ENCODE measurements around the gene CUX1.

The CUX1 gene

GRCh38 chr7:101960985-101961708 lies 143.7 kb downstream of the CUX1 start:
- no peak for DNase-seq

DNA sequence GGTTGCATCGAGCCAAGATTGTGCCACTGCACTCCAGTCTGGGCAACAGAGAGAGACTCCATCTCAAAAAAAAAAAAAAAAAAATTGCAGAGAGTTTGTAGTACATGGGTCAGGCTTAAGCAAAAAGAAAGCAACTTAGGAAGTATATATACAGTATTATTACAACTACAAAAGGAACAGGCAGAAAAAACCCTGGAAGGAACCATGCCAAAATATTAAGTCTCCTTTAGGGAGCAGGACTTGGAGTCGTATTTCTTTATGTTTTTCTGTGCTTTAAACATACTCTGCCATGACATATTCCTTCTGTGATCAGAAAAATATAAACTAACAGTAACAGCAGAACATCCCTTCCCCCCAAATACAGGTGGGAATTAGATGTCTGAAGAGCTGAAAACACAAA lies 144.4 kb downstream of the CUX1 start:
- DNase-seq = no peak

DNA sequence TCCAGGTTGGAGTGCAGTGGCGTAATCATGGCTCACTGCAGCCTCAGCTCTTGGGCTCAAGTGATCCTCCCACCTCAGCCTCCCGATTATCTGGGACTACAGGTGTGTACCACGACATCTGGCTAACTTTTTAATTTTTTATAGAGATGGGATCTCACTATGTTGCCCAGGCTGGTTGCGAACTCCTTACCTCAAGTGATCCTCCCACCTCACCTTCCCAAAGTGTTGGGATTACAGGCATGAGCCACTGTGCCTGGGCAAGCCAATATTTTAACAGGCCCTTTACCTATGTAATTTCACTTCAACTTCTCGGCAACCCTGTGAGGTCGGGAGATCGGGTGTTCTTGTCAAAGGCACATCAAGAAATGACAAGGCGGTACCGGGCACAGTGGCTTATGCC lies 146.3 kb downstream of the CUX1 start:
- DNase-seq = no peak

DNA sequence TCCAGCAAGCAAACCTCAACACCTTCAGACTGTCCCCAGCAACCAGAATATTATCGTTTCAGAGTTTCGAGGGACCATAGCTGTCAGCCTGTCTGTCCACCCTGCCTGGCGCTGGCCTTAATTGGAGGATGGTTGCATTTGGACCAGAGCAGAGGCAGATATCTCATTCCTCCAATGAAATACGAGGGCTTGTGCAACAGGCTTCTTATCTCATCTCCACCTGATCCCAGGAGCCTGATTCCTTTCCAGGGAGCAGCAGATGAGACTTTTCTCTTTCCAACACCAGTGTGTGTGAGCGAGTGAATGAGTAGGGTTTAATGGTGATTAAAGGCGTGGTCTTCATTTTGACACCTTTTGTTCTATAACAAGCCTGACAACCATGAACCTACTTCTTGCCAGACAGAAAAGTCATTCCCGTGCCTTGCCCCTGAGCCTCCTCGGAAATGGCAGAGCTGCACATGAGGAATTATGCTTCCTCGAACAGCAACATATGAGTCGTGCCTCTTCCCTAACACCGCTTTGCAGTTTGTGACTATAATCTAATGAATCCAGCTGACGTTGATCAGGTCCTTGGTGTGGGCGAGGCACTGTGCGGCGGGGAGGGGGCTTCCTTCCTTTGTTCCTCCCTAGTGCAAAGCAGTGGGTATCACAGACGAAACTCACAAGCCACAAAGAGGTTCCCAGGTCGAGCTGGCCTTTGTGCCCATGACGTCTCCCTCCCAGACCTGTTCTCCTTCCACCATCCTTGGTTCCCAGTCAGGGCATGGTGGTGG lies 147.4 kb downstream of the CUX1 start:
- no peak for DNase-seq

DNA sequence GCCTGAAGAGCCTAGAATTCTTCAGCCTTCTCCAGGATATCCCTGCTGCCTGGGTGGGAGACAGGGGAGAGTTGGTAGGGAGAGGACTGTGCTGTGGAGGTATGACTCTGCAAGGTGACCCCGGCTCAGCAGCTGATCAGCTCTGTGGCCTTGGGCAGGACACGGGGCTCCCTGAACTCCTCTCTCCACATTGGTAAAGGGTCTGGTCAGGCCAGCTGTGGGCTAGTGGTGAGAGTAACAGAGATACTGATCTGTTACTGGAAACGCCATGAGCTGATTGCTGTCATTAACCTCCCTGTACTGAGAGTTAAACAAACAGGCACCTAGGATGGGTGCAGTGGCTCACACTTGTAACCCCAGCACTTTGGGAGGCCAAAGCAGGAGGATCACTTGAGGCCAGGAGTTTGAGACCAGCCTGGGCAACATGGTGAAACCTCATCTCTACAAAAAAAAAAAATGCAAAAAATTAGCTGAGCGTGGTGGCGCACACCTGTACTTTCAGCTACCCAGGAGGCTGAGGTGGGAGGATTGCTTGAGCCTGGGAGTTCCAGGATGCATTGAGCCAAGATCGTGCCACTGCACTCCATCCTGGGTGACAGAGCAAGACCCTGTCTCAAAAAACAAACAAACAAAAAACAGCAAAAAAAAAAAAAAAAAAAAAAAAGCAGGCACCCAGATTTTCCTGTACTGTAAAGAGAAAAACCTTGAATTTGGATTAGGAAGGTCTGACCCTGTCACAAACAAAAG lies 151.5 kb downstream of the CUX1 start:
- no peak for DNase-seq

DNA sequence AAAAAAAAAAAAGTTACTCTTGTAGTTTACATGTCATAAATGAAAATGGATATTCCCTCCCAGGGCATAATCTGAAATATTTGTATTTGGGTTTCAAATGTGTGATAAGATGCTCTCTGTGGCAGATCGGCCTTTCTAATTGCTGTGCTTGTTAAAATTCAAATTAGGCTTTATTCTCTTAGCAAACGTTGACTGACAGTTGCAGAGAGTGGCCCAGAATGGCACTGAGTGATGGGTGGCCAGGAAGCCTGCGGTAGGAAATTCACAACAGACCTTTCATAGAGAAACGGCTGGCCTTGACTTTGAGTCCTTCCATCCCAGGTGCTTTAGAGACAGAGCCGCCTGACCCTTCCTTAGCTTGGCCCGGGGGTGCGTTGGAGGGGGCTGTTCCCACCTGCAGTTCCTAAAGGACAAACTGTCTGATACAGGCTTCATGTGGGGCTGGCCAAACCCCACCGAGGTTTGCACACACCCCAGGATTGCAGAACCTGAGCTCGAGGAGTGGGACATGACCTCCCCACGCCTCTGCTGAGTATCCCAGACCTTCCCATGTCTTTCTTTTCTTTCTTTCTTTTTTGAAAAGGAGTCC lies 152.7 kb downstream of the CUX1 start:
- DNase-seq = no peak

GRCh38 chr7:101970801-101971200 lies 153.4 kb downstream of the CUX1 start:
- DNase-seq = no peak

- DNase-seq = no peak
These were observed 154.0 kb downstream of the CUX1 start for GRCh38 chr7:101971457-101971856.

GRCh38 chr7:101972627-101973026 lies 155.2 kb downstream of the CUX1 start:
- no peak for DNase-seq

GRCh38 chr7:101973130-101973529 lies 155.7 kb downstream of the CUX1 start:
- DNase-seq = no peak

DNA sequence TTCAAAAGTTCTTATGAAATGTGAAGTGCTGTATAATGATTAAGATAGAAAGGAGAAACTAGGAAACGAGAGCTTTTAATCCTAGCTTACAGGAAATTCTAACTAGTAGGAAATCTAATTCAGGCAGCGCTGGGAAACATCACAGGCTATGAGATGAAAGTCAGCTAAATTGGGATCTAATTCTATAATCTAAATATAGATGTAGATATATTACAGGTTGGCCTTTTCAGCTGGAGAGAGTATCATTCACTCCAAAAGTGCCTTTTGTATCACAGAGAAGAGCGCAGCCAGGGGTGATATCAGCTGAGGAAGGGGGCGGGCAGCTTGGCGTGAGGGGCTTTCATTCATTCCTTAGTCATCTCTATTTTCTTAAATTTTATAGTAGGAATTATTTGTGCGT lies 157.0 kb downstream of the CUX1 start:
- DNase-seq = no peak

DNA sequence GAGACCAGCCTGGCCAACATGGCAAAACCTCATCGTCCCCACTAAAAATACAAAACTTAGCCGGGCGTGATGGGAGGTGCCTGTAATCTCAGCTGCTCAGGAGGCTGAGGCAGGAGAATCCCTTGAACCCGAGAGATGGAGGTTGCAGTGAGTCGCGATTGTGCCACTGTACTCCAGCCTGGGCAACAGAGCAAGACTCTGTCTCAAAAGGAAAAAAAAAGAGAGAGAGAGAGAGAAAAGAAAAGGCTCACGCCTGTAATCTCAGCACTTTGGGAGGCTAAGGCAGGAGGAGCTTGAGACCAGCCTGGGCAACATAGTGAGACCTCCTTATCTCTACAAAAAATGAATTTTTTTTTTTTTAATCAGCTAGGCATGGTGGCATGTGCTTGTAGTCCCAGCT lies 157.6 kb downstream of the CUX1 start:
- DNase-seq = no peak

DNA sequence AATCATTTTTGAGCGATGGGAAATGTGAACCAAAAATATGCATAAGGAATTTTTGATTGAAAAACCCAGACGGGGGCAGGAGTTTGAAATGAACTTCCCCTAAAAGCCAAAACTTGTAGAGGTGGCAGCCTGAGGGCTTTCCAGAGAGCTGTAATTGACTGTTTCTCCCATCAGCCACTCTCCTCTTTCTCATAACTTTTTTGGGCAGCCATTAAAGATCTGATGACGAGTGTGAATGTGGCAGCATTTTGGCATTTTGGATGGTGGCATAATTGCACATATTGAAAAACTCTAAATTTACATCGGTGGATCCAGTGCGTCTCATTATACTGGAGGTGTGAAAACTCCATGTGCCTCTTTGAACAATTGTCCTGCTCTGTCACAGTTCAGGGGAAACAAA lies 159.0 kb downstream of the CUX1 start:
- no peak for DNase-seq

GRCh38 chr7:101977249-101977648 lies 159.8 kb downstream of the CUX1 start:
- no peak for DNase-seq

- no peak for DNase-seq
These were observed 161.3 kb downstream of the CUX1 start for GRCh38 chr7:101978683-101979082.

DNA sequence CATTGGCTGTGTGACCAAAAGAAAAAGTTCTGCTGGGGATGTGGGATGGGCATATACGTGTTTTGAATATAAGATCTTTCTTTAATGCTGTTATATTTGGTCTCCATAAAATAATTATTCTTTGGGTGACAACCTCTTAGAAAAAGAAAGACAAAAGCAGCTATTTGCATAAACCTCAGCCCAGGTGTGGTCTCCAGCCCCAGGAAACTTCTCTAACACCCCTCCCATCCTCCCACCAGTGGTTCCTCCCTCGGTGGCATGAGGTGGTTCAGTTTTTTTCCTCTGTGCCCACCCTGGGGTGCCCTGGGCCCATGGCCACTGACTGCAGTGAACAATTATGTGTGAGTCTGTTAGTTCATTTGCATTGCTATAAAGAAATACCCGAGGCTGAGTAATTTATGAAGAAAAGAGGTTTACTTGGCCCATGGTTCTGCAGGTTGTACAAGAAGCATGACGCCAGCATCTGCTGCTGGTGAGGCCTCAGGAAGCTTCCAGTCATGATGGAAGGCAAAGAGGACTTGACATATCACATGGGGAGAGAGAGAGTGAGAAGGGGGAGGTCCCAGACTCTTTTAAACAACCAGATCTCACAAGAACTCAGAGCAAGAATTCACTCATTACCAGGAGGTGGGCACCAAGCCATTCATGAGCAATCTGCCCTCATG lies 165.9 kb downstream of the CUX1 start:
- no peak for DNase-seq

GRCh38 chr7:101984133-101984879 lies 166.9 kb downstream of the CUX1 start:
- no peak for DNase-seq

DNA sequence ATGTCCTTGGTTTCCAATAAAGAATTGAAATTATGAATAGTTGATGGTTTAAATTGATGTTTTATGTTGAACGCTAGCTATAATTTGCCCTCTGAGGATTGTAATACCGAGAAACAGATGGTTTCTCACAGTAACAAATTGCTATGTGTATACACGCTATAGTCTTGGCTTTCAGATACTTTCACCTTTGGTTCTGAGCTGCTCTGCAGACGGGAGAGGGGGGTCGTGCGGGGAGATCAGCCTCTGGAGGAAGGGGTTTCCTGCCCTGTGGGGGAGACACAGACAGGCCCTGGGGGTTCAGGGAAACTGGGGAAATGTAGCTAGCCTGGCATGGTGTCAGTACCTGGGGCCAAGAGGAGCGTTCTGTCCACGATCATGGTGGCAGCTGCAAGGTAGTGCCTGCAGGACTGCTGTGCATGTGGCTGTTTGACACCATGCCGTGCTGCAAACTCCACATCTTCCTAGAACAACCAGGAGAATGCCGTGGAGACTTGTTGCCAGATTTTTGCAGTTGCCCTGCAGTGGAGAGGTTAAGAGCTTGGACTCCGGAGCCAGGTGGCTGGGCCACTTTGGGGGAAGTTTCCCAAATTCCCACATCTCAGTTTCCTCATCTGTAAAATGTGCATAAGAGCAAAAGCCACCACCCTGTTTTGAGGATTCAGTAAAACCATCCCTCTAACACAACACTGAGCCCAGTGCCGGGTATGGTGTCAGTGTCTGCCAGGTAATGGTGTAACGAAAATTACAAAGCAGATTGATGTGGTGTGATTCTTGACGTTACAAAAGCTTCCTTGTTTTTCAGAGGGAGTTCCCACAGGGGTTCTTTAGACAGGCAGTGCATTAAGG lies 167.9 kb downstream of the CUX1 start:
- no peak for DNase-seq

DNA sequence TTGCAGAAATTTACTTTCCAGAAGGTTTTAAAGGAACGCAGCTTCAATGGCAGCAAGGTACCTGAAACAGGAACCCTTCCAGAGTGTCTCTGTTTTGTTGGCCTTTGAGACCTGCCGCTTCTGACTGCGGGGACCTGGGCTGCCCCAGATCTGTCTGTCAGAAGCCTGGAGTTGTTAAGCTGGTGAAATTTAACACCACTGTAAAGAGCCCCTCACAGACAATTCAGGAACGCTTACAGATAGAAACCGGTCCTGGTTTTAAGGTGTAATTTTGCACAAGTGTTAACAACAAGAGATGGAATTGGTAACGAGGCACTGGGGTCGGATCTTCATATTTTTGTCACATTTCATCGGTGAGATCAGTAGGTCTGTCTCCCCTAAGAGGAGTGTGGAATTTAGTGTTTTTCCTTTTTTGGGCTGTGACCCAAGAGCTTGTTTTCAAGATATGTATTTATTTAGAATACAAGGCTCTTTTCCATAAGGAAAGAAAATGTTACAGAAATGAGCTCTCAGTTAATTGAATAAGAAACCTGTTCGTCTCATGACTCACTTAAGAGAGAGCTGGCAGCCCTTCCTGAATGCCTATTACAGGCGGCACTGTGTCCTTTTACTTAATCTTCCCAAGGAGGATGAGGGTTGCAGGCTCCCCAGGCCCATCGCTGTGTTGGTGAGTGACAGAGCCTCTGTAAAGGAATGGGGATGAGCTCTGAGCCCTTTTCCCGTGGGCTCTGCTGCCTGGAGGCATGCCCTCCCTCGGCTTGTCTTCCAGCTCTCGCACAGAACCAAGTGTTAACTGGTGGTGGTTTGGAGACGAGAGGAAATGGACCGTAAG lies 168.7 kb downstream of the CUX1 start:
- DNase-seq = no peak

DNA sequence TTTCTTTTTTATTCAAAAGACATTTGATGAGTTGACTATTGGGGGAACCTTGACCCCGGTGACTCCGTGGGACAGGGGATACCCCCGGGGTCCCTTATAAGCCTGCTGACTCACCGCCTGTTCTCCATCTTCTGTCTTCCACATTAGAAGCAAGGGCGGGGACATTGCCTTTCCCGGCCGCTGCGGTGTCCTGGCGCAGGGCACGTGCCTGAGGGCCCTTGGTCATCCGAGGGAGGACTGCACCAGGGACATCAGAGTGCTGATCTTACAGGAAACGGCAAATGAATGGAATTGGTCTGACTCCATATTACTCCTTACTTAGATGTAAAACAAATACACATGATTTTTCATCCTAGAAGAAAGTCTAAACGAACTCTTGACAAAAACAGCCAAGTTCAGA lies 170.1 kb downstream of the CUX1 start:
- DNase-seq = no peak

Measured in midbrain (tissue), 1 donor.